DMS 273 (cell line): ENCODE data around the gene SMG1.
"Not testable (repeated sequence)": the region's sequence is repeated elsewhere in the genome, so short reads cannot be mapped to it uniquely, and the experiment has no call there.

Experiments used
- DNase-seq: peaks from one replicate; lab custom pipeline; 2025; ENCODE audit not compliant: unreplicated experiment; lab: John Stamatoyannopoulos, UW

Gene SMG1

GRCh38 chr16:18933501-18933900 lies 7.3 kb upstream of the SMG1 start:
- DNase-seq: peak; percentile 42

GRCh38 chr16:18932243-18932987 lies 6.2 kb upstream of the SMG1 start:
- DNase-seq: no peak

- DNase-seq: peak; percentile 13
These were observed 5.5 kb upstream of the SMG1 start for GRCh38 chr16:18931756-18932155.

- DNase-seq: not testable (repeated sequence)
These were observed 3.9 kb upstream of the SMG1 start for GRCh38 chr16:18930095-18930494.

GRCh38 chr16:18928073-18928472 lies 1.9 kb upstream of the SMG1 start:
- DNase-seq: not testable (repeated sequence)

- peak; percentile 79 for DNase-seq
These were observed 808 bp downstream of the SMG1 start for GRCh38 chr16:18925215-18925985.

GRCh38 chr16:18923935-18924334 lies 2.3 kb downstream of the SMG1 start:
- not testable (repeated sequence) for DNase-seq

GRCh38 chr16:18923124-18923523 lies 3.1 kb downstream of the SMG1 start:
- DNase-seq: not testable (repeated sequence)

- DNase-seq: not testable (repeated sequence)
These were observed 16.6 kb downstream of the SMG1 start for GRCh38 chr16:18909585-18909984.

- DNase-seq: not testable (repeated sequence)
These were observed 17.5 kb downstream of the SMG1 start for GRCh38 chr16:18908716-18909115.

- not testable (repeated sequence) for DNase-seq
These were observed 23.4 kb downstream of the SMG1 start for GRCh38 chr16:18902778-18903177.

- not testable (repeated sequence) for DNase-seq
These were observed 24.2 kb downstream of the SMG1 start for GRCh38 chr16:18902044-18902443.

- DNase-seq: not testable (repeated sequence)
These were observed 25.0 kb downstream of the SMG1 start for GRCh38 chr16:18901194-18901593.

- not testable (repeated sequence) for DNase-seq
These were observed 41.8 kb downstream of the SMG1 start for GRCh38 chr16:18884456-18884855.

GRCh38 chr16:18877734-18878133 lies 48.5 kb downstream of the SMG1 start:
- DNase-seq: not testable (repeated sequence)

GRCh38 chr16:18877259-18877658 lies 48.9 kb downstream of the SMG1 start:
- not testable (repeated sequence) for DNase-seq

- DNase-seq: not testable (repeated sequence)
These were observed 49.9 kb downstream of the SMG1 start for GRCh38 chr16:18876301-18876700.

- DNase-seq: peak; percentile 32
These were observed 57.0 kb downstream of the SMG1 start for GRCh38 chr16:18869043-18869771.

- not testable (repeated sequence) for DNase-seq
These were observed 59.9 kb downstream of the SMG1 start for GRCh38 chr16:18866277-18866823.

GRCh38 chr16:18862891-18863290 lies 63.3 kb downstream of the SMG1 start:
- DNase-seq: not testable (repeated sequence)

GRCh38 chr16:18855196-18855595 lies 71.0 kb downstream of the SMG1 start:
- DNase-seq: no peak
